UCSD-AML1 (cell line): Measurements from ENCODE around the gene STK32C.

Experiments used
- DNase-seq: peaks from one replicate; lab custom pipeline; 2025; ENCODE audit not compliant: unreplicated experiment; lab: John Stamatoyannopoulos, UW

Gene STK32C

GRCh38 chr10:132189016-132189415 is 118.7 kb downstream of the STK32C start:
- DNase-seq = no peak

GRCh38 chr10:132188331-132188730 is 119.4 kb downstream of the STK32C start:
- DNase-seq = no peak

- DNase-seq = no peak
Observed at GRCh38 chr10:132187430-132188138, 120.2 kb downstream of the STK32C start.

- DNase-seq = no peak
Observed at GRCh38 chr10:132186488-132187429, 121.0 kb downstream of the STK32C start, which contains the start of gene DPYSL4. TSS of gene DPYSL4 (plus strand) at chr10:132186948. CDS start at chr10:132187064, 116 bp downstream.

GRCh38 chr10:132185601-132186487 is 121.9 kb downstream of the STK32C start:
- DNase-seq = no peak

GRCh38 chr10:132184816-132185593 is 122.7 kb downstream of the STK32C start:
- DNase-seq = no peak

GRCh38 chr10:132183046-132183445 is 124.7 kb downstream of the STK32C start:
- no peak for DNase-seq

- no peak for DNase-seq
Observed at GRCh38 chr10:132182591-132182990, 125.2 kb downstream of the STK32C start.

- DNase-seq = no peak
Observed at GRCh38 chr10:132181691-132182425, 125.9 kb downstream of the STK32C start.

GRCh38 chr10:132180736-132181135 is 127.0 kb downstream of the STK32C start:
- DNase-seq = no peak

- no peak for DNase-seq
Observed at GRCh38 chr10:132179551-132180392, 128.0 kb downstream of the STK32C start.

- no peak for DNase-seq
Observed at GRCh38 chr10:132178672-132179545, 128.8 kb downstream of the STK32C start.

- DNase-seq = no peak
Observed at GRCh38 chr10:132178046-132178445, 129.7 kb downstream of the STK32C start.

GRCh38 chr10:132176623-132177500 is 130.9 kb downstream of the STK32C start:
- DNase-seq = no peak

- DNase-seq = no peak
Observed at GRCh38 chr10:132175907-132176581, 131.7 kb downstream of the STK32C start.

GRCh38 chr10:132175408-132175807 is 132.3 kb downstream of the STK32C start:
- DNase-seq = no peak
